ENCODE measurements around the gene PUM1. TPM values are rescaled to one million over a fixed set of nuclear protein-coding genes. Genes with fewer than 3 reads are reported as not detected.

Gene PUM1
- total and polyA plus RNA-seq, 9 donors, result 36.3 to 125 (median 112) TPM

- no peak overlapping the region for H3K27ac ChIP-seq
- TF ChIP-seq CTCF (IDR thresholded peaks at IDR 0.05) (no peak), EP300 (IDR thresholded peaks at IDR 0.05) (no peak), POLR2A (IDR thresholded peaks at IDR 0.05) (no peak)
- no peaks in the 10 kb centered on the region for H3K9me3 ChIP-seq
- intact Hi-C loops (cut with DNase I), result no loop called here
- H3K36me3 ChIP-seq, result no peaks in the 10 kb centered on the region
- WGBS, 3 donors, result 65 to 68% (median 66%) methylated on average over 9 of the region's 9 CpGs
- H3K27me3 ChIP-seq, result no peaks in the 10 kb centered on the region
- H3K4me3 ChIP-seq, result no peak overlapping the region
- no peak for DNase-seq
- H3K4me1 ChIP-seq (ENCODE audit: insufficient read depth), result peaks cover 2% of the 10 kb centered on the region
These were observed 3.9 kb upstream of the PUM1 start for GRCh38 chr1:31069392-31069791.

- WGBS, 3 donors, result 0 to 1% (median 0%) methylated on average over 19 of the region's 19 CpGs
- TF ChIP-seq CTCF (IDR thresholded peaks at IDR 0.05) (no peak), POLR2A (IDR thresholded peaks at IDR 0.05) (no peak), EP300 (IDR thresholded peaks at IDR 0.05) (no peak)
- Histone ChIP-seq H3K27ac (peak overlapping the region; percentile 87 to 93), H3K27me3 (no peaks in the 10 kb centered on the region), H3K9me3 (no peaks in the 10 kb centered on the region), H3K36me3 (no peaks in the 10 kb centered on the region), H3K4me1 (ENCODE audit: insufficient read depth) (peaks cover 9% of the 10 kb centered on the region), H3K4me3 (peak overlapping the region; percentile 65)
- peak in 1 of 5 donors; percentile 24 for DNase-seq
- intact Hi-C loops (cut with DNase I), result no loop called here
These were observed 703 bp downstream of the PUM1 start for GRCh38 chr1:31064718-31065309.

DNA sequence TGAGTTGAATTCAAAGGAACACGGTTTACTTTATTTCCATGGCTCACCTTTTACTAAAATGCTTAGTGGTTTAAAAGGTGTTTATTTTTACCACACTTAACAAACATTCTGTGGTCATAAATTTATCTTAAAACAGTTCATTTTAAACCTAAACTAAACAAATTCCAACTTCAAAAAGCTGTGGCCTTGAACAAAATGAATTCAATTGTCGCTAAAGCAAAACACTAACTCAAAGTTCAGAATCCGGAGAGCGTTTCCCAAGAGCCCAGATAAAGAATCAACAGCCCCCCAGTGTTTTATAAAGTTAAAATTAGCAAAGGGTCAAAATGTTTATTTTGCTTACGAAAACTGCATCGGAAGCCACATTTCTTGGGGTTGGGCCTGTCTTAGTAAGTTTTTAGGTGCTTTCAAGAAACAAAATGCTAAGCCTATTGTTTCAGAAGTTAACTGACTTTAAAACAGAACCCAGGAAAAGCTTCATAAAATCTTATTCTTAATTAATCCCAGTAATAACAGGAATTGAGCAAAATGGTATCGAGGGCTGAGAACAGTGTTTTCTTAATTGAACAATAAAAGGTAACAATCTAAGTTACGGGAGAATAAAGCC, 1.3 kb downstream of the PUM1 start:
- Histone ChIP-seq H3K4me1 (ENCODE audit: insufficient read depth) (peaks cover 13% of the 10 kb centered on the region), H3K27ac (no peak overlapping the region), H3K36me3 (no peaks in the 10 kb centered on the region), H3K27me3 (no peaks in the 10 kb centered on the region), H3K9me3 (no peaks in the 10 kb centered on the region), H3K4me3 (peak overlapping the region; percentile 65)
- WGBS, 3 donors, result 0 to 2% (median 1%) methylated on average over 8 of the region's 8 CpGs
- TF ChIP-seq POLR2A (IDR thresholded peaks at IDR 0.05) (no peak), EP300 (IDR thresholded peaks at IDR 0.05) (no peak), CTCF (IDR thresholded peaks at IDR 0.05) (no peak)
- intact Hi-C loops (cut with DNase I), result no loop called here
- DNase-seq, result no peak

DNA sequence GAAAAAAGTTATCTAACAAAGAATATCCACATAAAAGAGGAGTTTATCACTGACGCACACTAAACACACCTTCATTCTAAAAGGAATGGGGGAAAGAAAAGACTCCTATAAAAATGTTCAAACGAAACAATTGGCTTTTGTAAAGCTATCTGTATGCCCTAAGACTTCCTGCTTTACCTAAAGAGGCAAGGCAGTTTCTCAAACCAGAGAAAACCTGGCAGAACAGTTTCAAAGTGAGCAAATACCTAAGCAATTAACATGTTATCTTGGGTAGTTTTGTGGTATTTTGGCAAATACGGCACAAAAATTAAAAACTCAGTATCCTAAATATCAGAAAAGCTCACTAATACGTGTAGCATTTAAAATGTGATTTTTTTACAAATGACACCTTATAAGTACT, 1.9 kb downstream of the PUM1 start:
- no peaks in the 10 kb centered on the region for H3K36me3 ChIP-seq
- no peak overlapping the region for H3K27ac ChIP-seq
- 10 to 13% (median 12%) methylated on average over 4 of the region's 4 CpGs for WGBS, 3 donors
- H3K27me3 ChIP-seq, result no peaks in the 10 kb centered on the region
- no peaks in the 10 kb centered on the region for H3K9me3 ChIP-seq
- H3K4me3 ChIP-seq, result peak overlapping the region; percentile 65
- intact Hi-C loops (cut with DNase I), result no loop called here
- no peak for DNase-seq
- TF ChIP-seq POLR2A (IDR thresholded peaks at IDR 0.05) (no peak), CTCF (IDR thresholded peaks at IDR 0.05) (no peak), EP300 (IDR thresholded peaks at IDR 0.05) (no peak)
- peaks cover 14% of the 10 kb centered on the region for H3K4me1 ChIP-seq (ENCODE audit: insufficient read depth)
